BJ (cell line): Measurements from ENCODE around the gene TBC1D12. TPM values are rescaled to one million over a fixed set of nuclear protein-coding genes. Genes with fewer than 3 reads are reported as not detected.

ENCODE experiments used
- CTCF ChIA-PET: fragments of 350-600 bp; formaldehyde crosslinking; extraction: SDS; loops from one replicate; lab custom pipeline; 2021; ENCODE audit warnings: antibody characterized with exemption, inconsistent platforms; lab: Yijun Ruan, JAX
- POLR2A ChIA-PET: fragments of 300-600 bp; sonication (Branson Sonifier 250); formaldehyde crosslinking; extraction: SDS; loops from one replicate; lab custom pipeline; 2021; ENCODE audit warnings: antibody characterized with exemption; lab: Charles Lee
- DNase-seq: peaks from one replicate; pipeline ENCODE4 v3.0.0-alpha.2; 2011; ENCODE audit warnings: low read depth
- H3K27me3 ChIP-seq: 2 replicates; pipeline ENCODE4 v1.6.0; 2011; ENCODE audit warnings: low read length; ENCODE audit not compliant: control insufficient read depth, insufficient read depth
- H3K36me3 ChIP-seq: 2 replicates; pipeline ENCODE4 v1.5.1; 2011; ENCODE audit warnings: low read length; ENCODE audit not compliant: control insufficient read depth, insufficient read depth
- H3K4me3 ChIP-seq: 2 replicates; pipeline ENCODE4 v1.5.1; 2011; ENCODE audit warnings: low read depth, mild to moderate bottlenecking, control low read depth, low read length
- polyA plus RNA-seq: library from polyadenylated mRNA; depleted of rRNA; stranded (reverse); fragments of >200 nt; gene quantifications from 2 replicates; pipeline ENCODE4 v1.2.3, GENCODE V29; 2011
- TF ChIP-seq, protein P1 (sequence below): IDR thresholded peaks from 2 replicates; pipeline ENCODE4 v1.5.1; 2011; ENCODE audit warnings: low read depth, mild to moderate bottlenecking, control low read depth, inconsistent platforms, low read length, moderate library complexity; ENCODE audit not compliant: insufficient read depth

Gene TBC1D12
- polyA plus RNA-seq, 1 experiment, result 2.3 TPM

- DNase-seq, result no peak
- ChIA-PET POLR2A (no interaction called here), CTCF (interaction anchor here (1.0 to 1.4 kb wide), 2 partner anchors 14 to 16 kb away, joined by 3 to 5 read pairs; no protein-coding TSS in a partner anchor)
- Histone ChIP-seq H3K4me3 (no peak overlapping the region), H3K27me3 (no peaks in the 10 kb centered on the region), H3K36me3 (no peaks in the 10 kb centered on the region)
- TF ChIP-seq, protein P1, sequence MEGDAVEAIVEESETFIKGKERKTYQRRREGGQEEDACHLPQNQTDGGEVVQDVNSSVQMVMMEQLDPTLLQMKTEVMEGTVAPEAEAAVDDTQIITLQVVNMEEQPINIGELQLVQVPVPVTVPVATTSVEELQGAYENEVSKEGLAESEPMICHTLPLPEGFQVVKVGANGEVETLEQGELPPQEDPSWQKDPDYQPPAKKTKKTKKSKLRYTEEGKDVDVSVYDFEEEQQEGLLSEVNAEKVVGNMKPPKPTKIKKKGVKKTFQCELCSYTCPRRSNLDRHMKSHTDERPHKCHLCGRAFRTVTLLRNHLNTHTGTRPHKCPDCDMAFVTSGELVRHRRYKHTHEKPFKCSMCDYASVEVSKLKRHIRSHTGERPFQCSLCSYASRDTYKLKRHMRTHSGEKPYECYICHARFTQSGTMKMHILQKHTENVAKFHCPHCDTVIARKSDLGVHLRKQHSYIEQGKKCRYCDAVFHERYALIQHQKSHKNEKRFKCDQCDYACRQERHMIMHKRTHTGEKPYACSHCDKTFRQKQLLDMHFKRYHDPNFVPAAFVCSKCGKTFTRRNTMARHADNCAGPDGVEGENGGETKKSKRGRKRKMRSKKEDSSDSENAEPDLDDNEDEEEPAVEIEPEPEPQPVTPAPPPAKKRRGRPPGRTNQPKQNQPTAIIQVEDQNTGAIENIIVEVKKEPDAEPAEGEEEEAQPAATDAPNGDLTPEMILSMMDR, result no peak
These were observed 4.6 kb upstream of the TBC1D12 start for GRCh38 chr10:94397549-94398370.

GRCh38 chr10:94398762-94399161, 3.6 kb upstream of the TBC1D12 start:
- ChIA-PET CTCF (no interaction called here), POLR2A (no interaction called here)
- no peak overlapping the region for H3K4me3 ChIP-seq
- no peaks in the 10 kb centered on the region for H3K27me3 ChIP-seq
- H3K36me3 ChIP-seq, result no peaks in the 10 kb centered on the region
- TF ChIP-seq, protein P1, result no peak
- no peak for DNase-seq

GRCh38 chr10:94402843-94403379, 570 bp downstream of the TBC1D12 start:
- ChIA-PET CTCF (interaction anchor here (1.0 to 1.7 kb wide), 5 partner anchors 9 to 41 kb away, joined by 3 to 10 read pairs (median 4); partner anchors contain the start of gene NOC3L), POLR2A (interaction anchor here (0.7 kb wide), 1 partner anchor 45 kb away, joined by 3 read pairs; no protein-coding TSS in a partner anchor)
- peak overlapping the region; percentile 81 for H3K4me3 ChIP-seq
- H3K36me3 ChIP-seq, result no peaks in the 10 kb centered on the region
- TF ChIP-seq, protein P1, result no peak
- DNase-seq, result no peak
- H3K27me3 ChIP-seq, result no peaks in the 10 kb centered on the region

DNA sequence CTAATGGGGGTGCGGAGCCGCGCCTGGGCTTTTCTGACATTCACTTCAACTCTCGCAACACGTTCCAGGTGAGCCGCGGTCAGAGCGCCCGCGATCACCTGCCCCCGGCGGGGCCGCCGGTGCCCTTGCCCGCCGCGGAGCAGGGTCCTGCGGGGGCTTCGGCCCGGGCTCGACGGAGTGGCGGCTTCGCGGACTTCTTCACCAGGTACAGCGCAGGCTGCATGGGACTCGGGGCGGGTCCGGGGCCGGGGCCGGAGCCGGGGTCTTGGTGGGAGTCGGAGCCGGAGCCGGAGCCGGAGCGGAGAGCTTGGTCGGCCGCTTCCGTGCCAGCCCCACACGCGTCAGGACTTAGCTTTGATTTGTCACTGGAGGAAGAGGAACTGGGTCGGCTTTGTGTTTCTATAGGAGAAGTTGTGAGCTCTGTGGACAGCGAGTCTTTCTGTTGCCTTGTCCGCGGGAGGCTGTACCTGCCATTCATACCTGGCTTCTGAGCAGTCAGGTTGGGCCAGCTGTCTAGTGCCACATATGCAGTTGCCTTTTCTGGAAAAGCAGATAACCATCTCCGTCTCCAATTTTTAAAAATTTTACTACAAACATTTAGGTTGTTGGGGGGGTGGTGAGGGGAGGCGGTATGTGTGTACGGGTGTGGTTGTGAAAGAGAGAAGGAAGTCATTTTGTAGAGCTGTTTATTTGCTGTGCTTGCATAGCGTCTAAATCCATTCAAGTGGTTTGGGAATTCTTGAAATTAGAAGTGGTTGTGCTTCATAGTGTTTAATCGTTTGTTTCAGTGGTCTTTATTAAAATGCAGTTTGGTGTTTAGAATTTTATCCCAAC, 1.3 kb downstream of the TBC1D12 start:
- no peaks in the 10 kb centered on the region for H3K36me3 ChIP-seq

More for the DNA sequence above, 1.3 kb downstream of the TBC1D12 start:
- DNase-seq, result no peak
- Histone ChIP-seq H3K4me3 (peak overlapping the region; percentile 81), H3K27me3 (no peaks in the 10 kb centered on the region)
- CTCF ChIA-PET, result interaction anchor here (1.0 to 1.7 kb wide), 2 partner anchors 40 to 41 kb away, joined by 3 to 4 read pairs; partner anchors contain the start of gene NOC3L
- TF ChIP-seq, protein P1, result no peak
- POLR2A ChIA-PET, result interaction anchor here (0.7 kb wide), 1 partner anchor 39 kb away, joined by 4 read pairs; no protein-coding TSS in a partner anchor
